KMS-11 (cell line): ENCODE results near the gene ADCK1.
"Not testable (repeated sequence)": the region's sequence is repeated elsewhere in the genome, so short reads cannot be mapped to it uniquely, and the experiment has no call there.

ENCODE experiments used
- H2AFZ ChIP-seq: fragments of 200-600 bp; sonication (generic); 2 replicates; pipeline ENCODE4 v1.6.1; 2016; ENCODE audit warnings: antibody characterized with exemption, mixed run types, low read depth
- H3K27ac ChIP-seq: fragments of 200-600 bp; sonication (generic); 2 replicates; pipeline ENCODE4 v1.6.1; 2016; ENCODE audit warnings: mild to moderate bottlenecking, mixed run types
- H3K27me3 ChIP-seq: fragments of 200-600 bp; sonication (generic); 2 replicates; pipeline ENCODE4 v1.6.1; 2017; ENCODE audit warnings: mild to moderate bottlenecking, low read depth, mixed run types, moderate library complexity; ENCODE audit not compliant: insufficient read depth
- H3K36me3 ChIP-seq: fragments of 200-600 bp; sonication (generic); 2 replicates; pipeline ENCODE4 v1.6.1; 2017; ENCODE audit warnings: mild to moderate bottlenecking, mixed run types; ENCODE audit not compliant: insufficient read depth
- H3K4me1 ChIP-seq: fragments of 200-600 bp; sonication (generic); 2 replicates; pipeline ENCODE4 v1.6.1; 2016; ENCODE audit warnings: mild to moderate bottlenecking, low read depth, mixed run types; ENCODE audit not compliant: poor library complexity, severe bottlenecking
- H3K4me2 ChIP-seq: fragments of 200-600 bp; sonication (generic); 2 replicates; pipeline ENCODE4 v1.7.0; 2016; ENCODE audit warnings: mild to moderate bottlenecking, mixed run types
- H3K4me3 ChIP-seq: fragments of 200-600 bp; sonication (generic); IDR thresholded peaks from 2 replicates; pipeline ENCODE4 v1.6.1; 2017; ENCODE audit warnings: low read depth, low read length, mixed read lengths; ENCODE audit not compliant: insufficient read depth
- H3K79me2 ChIP-seq: fragments of 200-600 bp; sonication (generic); 2 replicates; pipeline ENCODE4 v1.6.1; 2016; ENCODE audit warnings: low read depth, mixed run types; ENCODE audit not compliant: insufficient read depth
- H3K9ac ChIP-seq: fragments of 200-600 bp; sonication (generic); 2 replicates; pipeline ENCODE4 v1.6.1; 2016; ENCODE audit warnings: mild to moderate bottlenecking, mixed run types
- H4K20me1 ChIP-seq: fragments of 200-600 bp; sonication (generic); 2 replicates; pipeline ENCODE4 v1.6.1; 2016; ENCODE audit warnings: mild to moderate bottlenecking, mixed run types; ENCODE audit not compliant: insufficient read depth
- TF ChIP-seq, protein P1 (sequence below): fragments of 200-600 bp; sonication (generic); conservative IDR thresholded peaks from 2 replicates; pipeline ENCODE4 v1.6.1; 2017; ENCODE audit warnings: low read depth, mild to moderate bottlenecking, antibody characterized with exemption, low read length, moderate library complexity, mixed read lengths

ADCK1 gene

DNA sequence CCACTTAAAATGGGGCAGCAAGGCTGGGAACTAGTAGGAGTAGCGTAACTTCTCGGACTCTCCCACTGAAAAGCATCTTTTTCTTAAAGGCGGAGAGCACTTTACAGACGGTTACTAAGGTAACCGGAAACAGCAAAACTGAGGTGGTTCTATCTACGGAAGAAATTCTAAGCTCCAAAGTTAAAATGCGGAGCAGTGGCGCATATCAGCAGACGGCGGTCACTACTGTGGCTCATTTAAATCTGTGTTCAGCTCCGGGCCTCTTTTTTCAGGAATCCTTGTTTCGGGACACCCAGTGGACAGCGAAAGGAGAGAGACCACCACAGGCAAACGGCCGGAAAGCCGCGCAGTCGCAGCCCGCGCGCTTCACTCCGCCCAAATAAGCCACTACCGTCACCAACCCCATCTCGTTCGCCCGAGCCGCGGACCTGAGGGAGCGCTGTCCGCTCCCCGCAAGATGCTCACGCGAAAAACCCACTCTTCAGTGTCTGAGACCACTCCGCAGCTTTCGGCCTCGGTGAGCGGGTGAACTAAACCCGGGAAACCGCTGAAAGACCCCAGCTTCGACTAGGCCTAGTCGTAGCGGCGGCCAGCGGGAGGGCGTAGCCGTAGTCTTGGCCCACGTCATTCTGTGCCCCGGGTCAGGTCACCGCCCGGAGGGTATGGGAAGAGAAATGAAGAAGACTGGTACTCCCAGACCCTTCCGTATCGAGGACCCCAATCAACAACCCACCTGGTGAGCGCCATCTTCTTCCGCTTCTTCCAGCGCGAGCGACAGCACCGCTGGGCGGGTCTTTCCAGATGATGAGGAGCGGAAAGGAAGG is 39.3 kb upstream of the ADCK1 start, which contains the start of gene SNW1:
SNW1 (minus strand) TSS at position 776 of the 824 bp plus-strand sequence; CDS start at position 747, 29 bp downstream.
- Histone ChIP-seq H3K79me2 (peaks cover 46% of the 10 kb centered on the region), H3K4me3 (no peak within 1 kb of the TSS), H3K27me3 (no peaks in the 10 kb centered on the region), H4K20me1 (no peaks in the 10 kb centered on the region), H3K36me3 (no peaks in the 10 kb centered on the region), H3K27ac (peak within 1 kb of the TSS; percentile 70), H3K4me1 (peaks cover 16% of the 10 kb centered on the region), H3K9ac (peak within 1 kb of the TSS; percentile 85), H2AFZ (peak within 1 kb of the TSS; percentile 90), H3K4me2 (peak within 1 kb of the TSS; percentile 87)
- TF ChIP-seq, protein P1, sequence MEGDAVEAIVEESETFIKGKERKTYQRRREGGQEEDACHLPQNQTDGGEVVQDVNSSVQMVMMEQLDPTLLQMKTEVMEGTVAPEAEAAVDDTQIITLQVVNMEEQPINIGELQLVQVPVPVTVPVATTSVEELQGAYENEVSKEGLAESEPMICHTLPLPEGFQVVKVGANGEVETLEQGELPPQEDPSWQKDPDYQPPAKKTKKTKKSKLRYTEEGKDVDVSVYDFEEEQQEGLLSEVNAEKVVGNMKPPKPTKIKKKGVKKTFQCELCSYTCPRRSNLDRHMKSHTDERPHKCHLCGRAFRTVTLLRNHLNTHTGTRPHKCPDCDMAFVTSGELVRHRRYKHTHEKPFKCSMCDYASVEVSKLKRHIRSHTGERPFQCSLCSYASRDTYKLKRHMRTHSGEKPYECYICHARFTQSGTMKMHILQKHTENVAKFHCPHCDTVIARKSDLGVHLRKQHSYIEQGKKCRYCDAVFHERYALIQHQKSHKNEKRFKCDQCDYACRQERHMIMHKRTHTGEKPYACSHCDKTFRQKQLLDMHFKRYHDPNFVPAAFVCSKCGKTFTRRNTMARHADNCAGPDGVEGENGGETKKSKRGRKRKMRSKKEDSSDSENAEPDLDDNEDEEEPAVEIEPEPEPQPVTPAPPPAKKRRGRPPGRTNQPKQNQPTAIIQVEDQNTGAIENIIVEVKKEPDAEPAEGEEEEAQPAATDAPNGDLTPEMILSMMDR, result no peak

- TF ChIP-seq, protein P1, result no peak
- H3K27me3 ChIP-seq, result no peaks in the 10 kb centered on the region
- peaks cover 39% of the 10 kb centered on the region for H3K79me2 ChIP-seq
- peak overlapping the region; percentile 44; the same call in 1 of the 2 replicates for H3K4me2 ChIP-seq
- H4K20me1 ChIP-seq, result no peaks in the 10 kb centered on the region
- H3K9ac ChIP-seq, result peak overlapping the region; percentile 85; the same call in 1 of the 2 replicates
- H3K36me3 ChIP-seq, result no peaks in the 10 kb centered on the region
- H3K4me1 ChIP-seq, result peaks cover 16% of the 10 kb centered on the region
- H3K27ac ChIP-seq, result no peak overlapping the region
- H3K4me3 ChIP-seq, result no peak overlapping the region
- peak overlapping the region; percentile 90 for H2AFZ ChIP-seq
Measured at GRCh38 chr14:77761205-77761931, 38.5 kb upstream of the ADCK1 start.

DNA sequence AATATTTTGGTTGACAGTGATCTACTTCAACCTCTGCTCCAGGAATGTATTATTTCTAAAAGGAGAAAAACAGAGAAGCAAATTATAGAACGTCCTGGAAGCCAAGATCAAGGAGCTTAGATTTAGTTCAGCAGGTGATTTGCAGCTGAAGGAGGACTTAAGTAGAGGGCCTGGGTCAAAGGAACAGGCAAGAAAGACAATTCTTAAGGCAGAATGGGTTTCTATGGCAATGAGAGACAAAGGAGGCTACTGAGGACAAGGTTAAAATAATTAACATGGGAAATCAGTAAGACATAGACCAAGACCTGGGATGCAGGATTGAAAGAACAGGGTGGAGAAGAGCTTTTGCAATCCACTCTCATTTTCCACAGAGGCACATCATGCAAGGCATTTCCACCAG is 36.6 kb upstream of the ADCK1 start:
- Histone ChIP-seq H2AFZ (no peak overlapping the region), H3K4me2 (no peak overlapping the region)
- TF ChIP-seq, protein P1, result no peak

GRCh38 chr14:77763978-77764377 is 35.9 kb upstream of the ADCK1 start:
- H3K4me3 ChIP-seq, result no peak overlapping the region
- H3K4me1 ChIP-seq, result peaks cover 19% of the 10 kb centered on the region
- no peaks in the 10 kb centered on the region for H3K36me3 ChIP-seq
- H3K27ac ChIP-seq, result no peak overlapping the region
- peaks cover 18% of the 10 kb centered on the region for H3K79me2 ChIP-seq
- H4K20me1 ChIP-seq, result no peaks in the 10 kb centered on the region
- TF ChIP-seq, protein P1, result no peak
- H3K27me3 ChIP-seq, result no peaks in the 10 kb centered on the region
- H3K9ac ChIP-seq, result no peak overlapping the region
- no peak overlapping the region for H3K4me2 ChIP-seq
- H2AFZ ChIP-seq, result no peak overlapping the region

More for the DNA sequence above, 36.6 kb upstream of the ADCK1 start:
- H3K79me2 ChIP-seq, result peaks cover 25% of the 10 kb centered on the region
- no peaks in the 10 kb centered on the region for H3K36me3 ChIP-seq
- peaks cover 19% of the 10 kb centered on the region for H3K4me1 ChIP-seq
- no peaks in the 10 kb centered on the region for H4K20me1 ChIP-seq
- H3K27me3 ChIP-seq, result no peaks in the 10 kb centered on the region
- no peak overlapping the region for H3K4me3 ChIP-seq
- no peak overlapping the region for H3K9ac ChIP-seq
- no peak overlapping the region for H3K27ac ChIP-seq

DNA sequence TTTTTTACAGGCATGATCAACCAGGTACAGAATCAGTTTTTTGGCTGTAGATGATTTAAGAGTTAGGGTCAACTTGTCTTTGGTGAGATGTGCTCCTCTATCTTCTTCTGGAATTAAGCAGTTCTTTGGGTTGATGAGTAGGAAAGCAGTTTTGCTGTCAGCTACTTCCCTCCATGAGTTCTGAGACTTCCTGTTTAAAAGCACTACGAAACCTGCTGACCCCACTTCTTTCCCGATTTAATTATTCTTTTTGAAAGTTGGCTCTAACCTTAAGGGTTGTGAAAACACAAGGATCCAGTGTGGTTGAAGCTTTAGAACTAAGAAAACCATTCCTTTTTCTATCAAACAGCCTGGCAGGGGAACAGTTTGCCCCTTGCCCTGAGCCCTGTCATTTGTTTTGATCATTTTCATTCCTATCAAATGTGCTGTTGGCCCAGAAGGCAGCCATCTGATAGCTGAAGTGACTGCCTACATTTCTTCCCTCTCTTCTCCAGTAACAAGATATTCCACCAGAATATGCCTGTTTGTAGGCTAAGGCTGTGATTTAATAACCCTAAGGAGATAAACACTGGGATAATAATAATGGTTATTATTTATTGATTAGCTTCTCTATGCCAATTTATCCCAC is 31.4 kb upstream of the ADCK1 start:
- Histone ChIP-seq H2AFZ (peak overlapping the region; percentile 58), H3K4me1 (peaks cover 14% of the 10 kb centered on the region), H3K4me2 (peak overlapping the region; percentile 50), H3K27ac (peak overlapping the region; percentile 64), H3K9ac (peak overlapping the region; percentile 8; the same call in 1 of the 2 replicates)
- H4K20me1 ChIP-seq, H3K36me3 ChIP-seq, H3K79me2 ChIP-seq, H3K27me3 ChIP-seq, H3K4me3 ChIP-seq: not testable (repeated sequence)

DNA sequence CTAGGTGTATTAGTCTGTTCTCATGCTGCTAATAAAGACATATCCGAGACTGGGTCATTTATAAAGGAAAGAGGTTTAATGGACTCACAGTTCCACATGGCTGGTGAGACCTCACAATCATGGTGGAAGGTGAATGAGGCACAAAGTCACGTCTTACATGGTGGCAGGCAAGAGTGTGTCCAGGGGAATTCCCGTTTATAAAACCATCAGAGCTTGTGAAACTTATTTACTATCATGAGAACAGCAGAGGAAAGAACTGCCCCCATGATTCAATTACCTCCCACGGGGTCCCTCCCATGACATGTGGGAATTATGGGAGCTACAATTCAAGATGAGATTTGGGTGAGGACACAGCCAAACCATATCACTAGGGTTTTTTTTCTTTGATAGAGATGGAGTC is 25.9 kb upstream of the ADCK1 start:
- H3K79me2 ChIP-seq, H3K4me2 ChIP-seq, H3K36me3 ChIP-seq, H4K20me1 ChIP-seq, H3K27ac ChIP-seq, H3K9ac ChIP-seq, H3K27me3 ChIP-seq, H3K4me1 ChIP-seq, H3K4me3 ChIP-seq, H2AFZ ChIP-seq: not testable (repeated sequence)
